SK-N-SH (cell line): Measurements from ENCODE around the gene TAS2R30. TPM values are rescaled to one million over a fixed set of nuclear protein-coding genes. Genes with fewer than 3 reads are reported as not detected.

Experiments
- CTCF ChIA-PET: fragments of 300-600, 350-600 bp; formaldehyde crosslinking; extraction: SDS; loops from one replicate; lab custom pipeline; 2021; lab: Yijun Ruan, JAX
- POLR2A ChIA-PET: fragments of 350-600 bp; sonication (Branson Sonifier 250); formaldehyde crosslinking; extraction: SDS; loops from one replicate; lab custom pipeline; 2020; ENCODE audit warnings: antibody characterized with exemption, inconsistent platforms; lab: Yijun Ruan, JAX
- DNase-seq: peaks from one replicate; pipeline ENCODE4 v3.0.0; 2012
- H2AFZ ChIP-seq: fragments of 200-600 bp; sonication (generic); 2 replicates; pipeline ENCODE4 v1.8.1; 2016; ENCODE audit warnings: antibody characterized with exemption, mild to moderate bottlenecking, low read depth
- H3F3A ChIP-seq: fragments of 200-600 bp; sonication (generic); replicated peaks from 2 replicates; pipeline ENCODE3; 2016; ENCODE audit warnings: antibody characterized with exemption, mild to moderate bottlenecking; ENCODE audit not compliant: insufficient read depth
- H3K27ac ChIP-seq, 2 experiments: fragments of 200-500 bp in 1 of 2; fragments of 200-600 bp in 1 of 2; sonication (Bioruptor generic) in 1 of 2; sonication (generic), shearing (Covaris generic) in 1 of 2; 2 replicates each; pipeline versions ENCODE4 v1.5.1 to v1.6.1; 2014 to 2016; ENCODE audit warnings: low read depth in 2 of 2, inconsistent platforms in 1 of 2, low read length in 1 of 2, mild to moderate bottlenecking in 1 of 2, mixed read lengths in 1 of 2
- H3K27me3 ChIP-seq: fragments of 200-600 bp; sonication (generic), shearing (Covaris generic); 2 replicates; pipeline ENCODE4 v1.6.1; 2016; ENCODE audit warnings: mixed run types; ENCODE audit not compliant: insufficient read depth
- H3K36me3 ChIP-seq, 2 experiments: fragments of 200-500 bp in 1 of 2; fragments of 200-600 bp in 1 of 2; sonication (Bioruptor generic) in 1 of 2; sonication (generic) in 1 of 2; replicated peaks in 1 of 2; 2 replicates each; pipeline versions ENCODE3 to v1.5.1; 2014 to 2016; ENCODE audit warnings: low read length in 1 of 2, mild to moderate bottlenecking in 1 of 2; ENCODE audit not compliant: insufficient read depth in 2 of 2, control insufficient read depth in 1 of 2
- H3K4me1 ChIP-seq, 2 experiments: fragments of 200-500 bp in 1 of 2; fragments of 200-600 bp in 1 of 2; sonication (Bioruptor generic) in 1 of 2; sonication (generic), shearing (Covaris generic) in 1 of 2; 2 replicates each; pipeline versions ENCODE4 v1.5.1 to v1.6.1; 2014 to 2016; ENCODE audit warnings: low read depth in 1 of 2, low read length in 1 of 2, mixed run types in 1 of 2; ENCODE audit not compliant: insufficient read depth in 2 of 2, control insufficient read depth in 1 of 2
- H3K4me2 ChIP-seq: fragments of 200-600 bp; sonication (generic), shearing (Covaris generic); 2 replicates; pipeline ENCODE4 v1.6.1; 2017; ENCODE audit warnings: mixed run types
- H3K4me3 ChIP-seq, 2 experiments: fragments of 200-500 bp in 1 of 2; fragments of 200-600 bp in 1 of 2; sonication (Bioruptor generic) in 1 of 2; sonication (generic), shearing (Covaris generic) in 1 of 2; 2 replicates each; pipeline versions ENCODE4 v1.5.1 to v1.8.1; 2014 to 2016; ENCODE audit warnings: low read depth in 2 of 2, inconsistent platforms in 1 of 2, low read length in 1 of 2, mild to moderate bottlenecking in 1 of 2, mixed read lengths in 1 of 2, moderate library complexity in 1 of 2
- H3K79me2 ChIP-seq: fragments of 200-600 bp; sonication (generic); 2 replicates; pipeline ENCODE4 v1.8.1; 2017; ENCODE audit warnings: mild to moderate bottlenecking; ENCODE audit not compliant: insufficient read depth
- H3K9ac ChIP-seq: fragments of 200-600 bp; sonication (generic); 2 replicates; pipeline ENCODE4 v1.6.1; 2017; ENCODE audit warnings: mixed run types
- H3K9me2 ChIP-seq: fragments of 200-600 bp; sonication (generic); 2 replicates; pipeline ENCODE4 v1.6.1; 2017; ENCODE audit warnings: mixed run types
- H3K9me3 ChIP-seq: fragments of 200-600 bp; sonication (generic); 2 replicates; pipeline ENCODE4 v1.6.1; 2017; ENCODE audit warnings: mixed run types, mild to moderate bottlenecking, moderate library complexity
- H4K20me1 ChIP-seq: fragments of 200-600 bp; sonication (generic); 2 replicates; pipeline ENCODE4 v1.6.1; 2017; ENCODE audit warnings: mild to moderate bottlenecking, mixed run types; ENCODE audit not compliant: insufficient read depth
- EP300 ChIP-seq, 2 experiments: IDR thresholded peaks; 2 replicates each; pipeline versions ENCODE4 v1.4.0 to v1.6.1; 2012; ENCODE audit warnings: borderline replicate concordance in 1 of 2, low read depth in 1 of 2, low read length in 1 of 2
- EZH2phosphoT487 ChIP-seq: fragments of 200-600 bp; sonication (generic); IDR thresholded peaks from 2 replicates; pipeline ENCODE4 v1.6.1; 2017; ENCODE audit warnings: low read depth, mixed run types, mild to moderate bottlenecking, antibody characterized with exemption, moderate library complexity, borderline replicate concordance
- FOXJ3 ChIP-seq: sonication (generic); formaldehyde crosslinking; IDR thresholded peaks from 2 replicates; pipeline ENCODE4 v1.5.1; 2020; ENCODE audit warnings: mild to moderate bottlenecking, missing genetic modification reagents
- FOXM1 ChIP-seq: IDR thresholded peaks from 2 replicates; pipeline ENCODE4 v1.4.0; 2012; ENCODE audit warnings: low read depth, mild to moderate bottlenecking
- GABPA ChIP-seq: IDR thresholded peaks from 2 replicates; pipeline ENCODE4 v1.4.0; 2012; ENCODE audit warnings: low read depth, mild to moderate bottlenecking
- GATA2 ChIP-seq: sonication (generic); formaldehyde crosslinking; IDR thresholded peaks from 2 replicates; pipeline ENCODE4 v1.5.0; 2020; ENCODE audit warnings: mild to moderate bottlenecking, missing genetic modification reagents
- MEF2A ChIP-seq: IDR thresholded peaks from 2 replicates; pipeline ENCODE4 v1.4.0; 2012; ENCODE audit warnings: low read depth, borderline replicate concordance
- MXI1 ChIP-seq: IDR thresholded peaks from 2 replicates; pipeline ENCODE4 v1.6.1; 2012; ENCODE audit warnings: mild to moderate bottlenecking, low read depth, low read length, improper control_type of control experiment
- RCOR1 ChIP-seq: fragments of 150-350 bp; IDR thresholded peaks from 2 replicates; pipeline ENCODE4 v1.6.1; 2017; ENCODE audit warnings: antibody characterized with exemption, low read length
- RFX5 ChIP-seq: IDR thresholded peaks from 2 replicates; pipeline ENCODE4 v1.6.1; 2012; ENCODE audit warnings: mild to moderate bottlenecking, improper control_type of control experiment, low read length
- RXRA ChIP-seq: IDR thresholded peaks from 2 replicates; pipeline ENCODE4 v1.4.0; 2012; ENCODE audit warnings: low read depth, mild to moderate bottlenecking, borderline replicate concordance
- SIN3A ChIP-seq: IDR thresholded peaks from 2 replicates; pipeline ENCODE4 v1.6.1; 2012; ENCODE audit warnings: low read depth, mild to moderate bottlenecking, low read length, moderate library complexity, borderline replicate concordance
- TAF1 ChIP-seq: IDR thresholded peaks from 2 replicates; pipeline ENCODE4 v1.6.1; 2012; ENCODE audit warnings: low read depth, mild to moderate bottlenecking, low read length, moderate library complexity, borderline replicate concordance
- TCF12 ChIP-seq: IDR thresholded peaks from 2 replicates; pipeline ENCODE4 v1.4.0; 2012
- WGBS: methylation state at CpG from one replicate; pipeline ENCODE4 v1.1.6; 2017; ENCODE audit warnings: low lambda C conversion rate; 5-methylcytosine and 5-hydroxymethylcytosine counted together
- polyA plus RNA-seq, 3 experiments: library from polyadenylated mRNA; depleted of rRNA; stranded (reverse); fragments of >200 nt; gene quantifications; 2 replicates each; pipeline ENCODE4 v1.2.3, GENCODE V29; 2012
- TF ChIP-seq, protein P1 (sequence below): fragments of 150-350 bp; IDR thresholded peaks from 2 replicates; pipeline ENCODE4 v1.6.1; 2016; ENCODE audit warnings: mild to moderate bottlenecking, low read depth, low read length
- TF ChIP-seq, protein P2 (sequence below): IDR thresholded peaks from 2 replicates; pipeline ENCODE4 v1.4.0; 2012; ENCODE audit warnings: low read depth, borderline replicate concordance
- TF ChIP-seq, protein P3 (sequence below): fragments of 150-350 bp; IDR thresholded peaks from 2 replicates; pipeline ENCODE4 v1.6.1; 2017; ENCODE audit warnings: antibody characterized with exemption, low read length, low read depth, borderline replicate concordance
- TF ChIP-seq, protein P4 (sequence below): IDR thresholded peaks from 2 replicates; pipeline ENCODE4 v1.6.1; 2012; ENCODE audit warnings: mild to moderate bottlenecking, low read depth, low read length, moderate library complexity

The TAS2R30 gene
- polyA plus RNA-seq, 1 of the 3 experiments (the other 2 are of a cell fraction): 0.05 TPM

DNA sequence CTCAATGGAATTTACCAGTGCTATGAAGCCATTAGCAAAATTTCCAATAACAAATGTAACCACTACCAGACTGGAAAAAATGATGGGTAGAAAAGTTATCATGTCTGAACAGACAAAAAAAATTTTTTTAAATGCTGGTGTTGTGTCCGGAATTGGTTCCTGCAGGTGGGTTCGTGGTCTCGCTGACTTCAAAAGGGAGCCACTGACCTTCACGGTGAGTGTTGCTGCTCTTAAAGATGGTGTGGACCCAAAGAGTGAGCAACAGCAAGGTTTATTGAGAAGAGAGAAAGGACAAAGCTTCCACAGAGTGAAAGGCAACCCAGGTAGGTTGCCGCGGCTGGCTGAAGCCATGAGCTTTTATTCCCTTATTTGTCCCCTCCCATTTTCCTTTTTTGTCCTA is 42.3 kb downstream of the TAS2R30 start, which contains the start of gene TAS2R43:
TSS of gene TAS2R43 (minus strand) at position 186 of the 400 bp plus-strand sequence. CDS start at position 102, 84 bp downstream.
- Histone ChIP-seq H3K4me3 (no peak within 1 kb of the TSS), H3K9me3 (no peaks in the 10 kb centered on the region), H3K36me3 (no peaks in the 10 kb centered on the region), H3K27ac (no peak within 1 kb of the TSS), H2AFZ (no peak within 1 kb of the TSS), H3K27me3 (no peaks in the 10 kb centered on the region), H3K79me2 (no peaks in the 10 kb centered on the region), H3K9ac (no peak within 1 kb of the TSS), H3F3A (no peaks in the 10 kb centered on the region), H3K4me2 (no peak within 1 kb of the TSS), H3K4me1 (no peaks in the 10 kb centered on the region), H4K20me1 (no peaks in the 10 kb centered on the region), H3K9me2 (no peaks in the 10 kb centered on the region)
- POLR2A ChIA-PET: no interaction called here
- DNase-seq: no peak
- WGBS: 100% methylated on average over 3 of the region's 6 CpGs
- TF ChIP-seq TCF12 (no peak), FOXM1 (no peak), SIN3A (no peak), EP300 (IDR thresholded peaks at IDR 0.05; ENCODE audit: borderline replicate concordance in 1 of 2, low read depth in 1 of 2, low read length in 1 of 2) (no peak), TAF1 (no peak), GATA2 (no peak), MXI1 (no peak), MEF2A (no peak)
- TF ChIP-seq, protein P1, sequence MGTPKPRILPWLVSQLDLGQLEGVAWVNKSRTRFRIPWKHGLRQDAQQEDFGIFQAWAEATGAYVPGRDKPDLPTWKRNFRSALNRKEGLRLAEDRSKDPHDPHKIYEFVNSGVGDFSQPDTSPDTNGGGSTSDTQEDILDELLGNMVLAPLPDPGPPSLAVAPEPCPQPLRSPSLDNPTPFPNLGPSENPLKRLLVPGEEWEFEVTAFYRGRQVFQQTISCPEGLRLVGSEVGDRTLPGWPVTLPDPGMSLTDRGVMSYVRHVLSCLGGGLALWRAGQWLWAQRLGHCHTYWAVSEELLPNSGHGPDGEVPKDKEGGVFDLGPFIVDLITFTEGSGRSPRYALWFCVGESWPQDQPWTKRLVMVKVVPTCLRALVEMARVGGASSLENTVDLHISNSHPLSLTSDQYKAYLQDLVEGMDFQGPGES: no peak
- TF ChIP-seq, protein P2, sequence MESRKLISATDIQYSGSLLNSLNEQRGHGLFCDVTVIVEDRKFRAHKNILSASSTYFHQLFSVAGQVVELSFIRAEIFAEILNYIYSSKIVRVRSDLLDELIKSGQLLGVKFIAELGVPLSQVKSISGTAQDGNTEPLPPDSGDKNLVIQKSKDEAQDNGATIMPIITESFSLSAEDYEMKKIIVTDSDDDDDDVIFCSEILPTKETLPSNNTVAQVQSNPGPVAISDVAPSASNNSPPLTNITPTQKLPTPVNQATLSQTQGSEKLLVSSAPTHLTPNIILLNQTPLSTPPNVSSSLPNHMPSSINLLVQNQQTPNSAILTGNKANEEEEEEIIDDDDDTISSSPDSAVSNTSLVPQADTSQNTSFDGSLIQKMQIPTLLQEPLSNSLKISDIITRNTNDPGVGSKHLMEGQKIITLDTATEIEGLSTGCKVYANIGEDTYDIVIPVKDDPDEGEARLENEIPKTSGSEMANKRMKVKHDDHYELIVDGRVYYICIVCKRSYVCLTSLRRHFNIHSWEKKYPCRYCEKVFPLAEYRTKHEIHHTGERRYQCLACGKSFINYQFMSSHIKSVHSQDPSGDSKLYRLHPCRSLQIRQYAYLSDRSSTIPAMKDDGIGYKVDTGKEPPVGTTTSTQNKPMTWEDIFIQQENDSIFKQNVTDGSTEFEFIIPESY: no peak
- TF ChIP-seq, protein P3, sequence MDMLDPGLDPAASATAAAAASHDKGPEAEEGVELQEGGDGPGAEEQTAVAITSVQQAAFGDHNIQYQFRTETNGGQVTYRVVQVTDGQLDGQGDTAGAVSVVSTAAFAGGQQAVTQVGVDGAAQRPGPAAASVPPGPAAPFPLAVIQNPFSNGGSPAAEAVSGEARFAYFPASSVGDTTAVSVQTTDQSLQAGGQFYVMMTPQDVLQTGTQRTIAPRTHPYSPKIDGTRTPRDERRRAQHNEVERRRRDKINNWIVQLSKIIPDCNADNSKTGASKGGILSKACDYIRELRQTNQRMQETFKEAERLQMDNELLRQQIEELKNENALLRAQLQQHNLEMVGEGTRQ: no peak
- TF ChIP-seq, all 33 proteins: peak for 0
- CTCF ChIA-PET: no interaction called here

DNA sequence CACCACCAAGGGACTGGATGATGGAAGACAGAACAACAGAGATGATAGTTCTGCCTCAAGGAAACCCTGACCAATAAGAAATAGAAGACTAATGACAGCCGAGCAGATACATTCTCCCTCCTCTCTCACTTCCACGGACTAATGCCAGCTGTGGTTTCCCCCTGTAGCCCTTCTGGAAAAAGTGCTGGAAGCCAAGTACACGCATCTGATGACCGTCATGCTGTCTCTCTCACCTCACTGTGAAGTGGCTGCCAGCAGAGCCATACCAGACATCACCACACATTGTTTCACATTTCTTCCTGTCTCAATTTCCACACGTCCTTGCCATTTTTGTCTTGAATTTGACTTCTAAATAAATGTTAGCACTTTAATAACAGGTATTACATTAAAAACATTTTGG is 45.2 kb downstream of the TAS2R30 start:
- WGBS: 0% methylated on average over 1 of the region's 5 CpGs
- ChIA-PET POLR2A (no interaction called here), CTCF (no interaction called here)
- Histone ChIP-seq H3K9ac (no peak overlapping the region), H2AFZ (no peak overlapping the region), H3K4me1 (no peaks in the 10 kb centered on the region), H3K9me3 (no peaks in the 10 kb centered on the region), H3K27ac (no peak overlapping the region), H3F3A (no peaks in the 10 kb centered on the region), H3K9me2 (no peaks in the 10 kb centered on the region), H3K4me2 (no peak overlapping the region), H3K79me2 (no peaks in the 10 kb centered on the region), H4K20me1 (no peaks in the 10 kb centered on the region), H3K4me3 (no peak overlapping the region), H3K27me3 (no peaks in the 10 kb centered on the region), H3K36me3 (no peaks in the 10 kb centered on the region)
- DNase-seq: no peak
- TF ChIP-seq, protein P3: no peak
- TF ChIP-seq FOXJ3 (CRISPR knock-in tag) (no peak), RCOR1 (no peak), GABPA (no peak), RFX5 (no peak), RXRA (no peak), SIN3A (no peak), MEF2A (no peak), EZH2phosphoT487 (no peak)
- TF ChIP-seq, protein P4, sequence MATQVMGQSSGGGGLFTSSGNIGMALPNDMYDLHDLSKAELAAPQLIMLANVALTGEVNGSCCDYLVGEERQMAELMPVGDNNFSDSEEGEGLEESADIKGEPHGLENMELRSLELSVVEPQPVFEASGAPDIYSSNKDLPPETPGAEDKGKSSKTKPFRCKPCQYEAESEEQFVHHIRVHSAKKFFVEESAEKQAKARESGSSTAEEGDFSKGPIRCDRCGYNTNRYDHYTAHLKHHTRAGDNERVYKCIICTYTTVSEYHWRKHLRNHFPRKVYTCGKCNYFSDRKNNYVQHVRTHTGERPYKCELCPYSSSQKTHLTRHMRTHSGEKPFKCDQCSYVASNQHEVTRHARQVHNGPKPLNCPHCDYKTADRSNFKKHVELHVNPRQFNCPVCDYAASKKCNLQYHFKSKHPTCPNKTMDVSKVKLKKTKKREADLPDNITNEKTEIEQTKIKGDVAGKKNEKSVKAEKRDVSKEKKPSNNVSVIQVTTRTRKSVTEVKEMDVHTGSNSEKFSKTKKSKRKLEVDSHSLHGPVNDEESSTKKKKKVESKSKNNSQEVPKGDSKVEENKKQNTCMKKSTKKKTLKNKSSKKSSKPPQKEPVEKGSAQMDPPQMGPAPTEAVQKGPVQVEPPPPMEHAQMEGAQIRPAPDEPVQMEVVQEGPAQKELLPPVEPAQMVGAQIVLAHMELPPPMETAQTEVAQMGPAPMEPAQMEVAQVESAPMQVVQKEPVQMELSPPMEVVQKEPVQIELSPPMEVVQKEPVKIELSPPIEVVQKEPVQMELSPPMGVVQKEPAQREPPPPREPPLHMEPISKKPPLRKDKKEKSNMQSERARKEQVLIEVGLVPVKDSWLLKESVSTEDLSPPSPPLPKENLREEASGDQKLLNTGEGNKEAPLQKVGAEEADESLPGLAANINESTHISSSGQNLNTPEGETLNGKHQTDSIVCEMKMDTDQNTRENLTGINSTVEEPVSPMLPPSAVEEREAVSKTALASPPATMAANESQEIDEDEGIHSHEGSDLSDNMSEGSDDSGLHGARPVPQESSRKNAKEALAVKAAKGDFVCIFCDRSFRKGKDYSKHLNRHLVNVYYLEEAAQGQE: no peak
